Keratinocyte (primary cell): ENCODE results near the gene SLC41A3. TPM values are rescaled to one million over a fixed set of nuclear protein-coding genes. Genes with fewer than 3 reads are reported as not detected.

Source experiments
- DNase-seq: peaks from one replicate; pipeline ENCODE4 v3.0.0-alpha.2; 2011; ENCODE audit warnings: low read depth, missing footprints, low spot score
- FAIRE-seq: peaks from 2 replicates; lab custom pipeline; 2011; peaks lifted over from hg19 to GRCh38; lab: Jason Lieb, UNC
- H2AFZ ChIP-seq: 2 replicates; pipeline ENCODE4 v1.6.0; 2012; ENCODE audit warnings: low read length, control low read depth, inconsistent platforms; ENCODE audit not compliant: control insufficient read depth
- H3K27ac ChIP-seq: 2 replicates; pipeline ENCODE4 v1.5.1; 2011; ENCODE audit warnings: low read length; ENCODE audit not compliant: control insufficient read depth, insufficient read depth
- H3K27me3 ChIP-seq: 3 replicates; pipeline ENCODE4 v1.6.0; 2011; ENCODE audit warnings: low read length; ENCODE audit not compliant: control insufficient read depth, insufficient read depth; ENCODE audit errors: extremely low read depth
- H3K36me3 ChIP-seq, 2 experiments: 2 replicates in 1 of 2; 3 replicates in 1 of 2; pipeline ENCODE4 v1.5.1; 2011; ENCODE audit warnings: low read length in 2 of 2, mild to moderate bottlenecking in 1 of 2; ENCODE audit not compliant: control insufficient read depth in 2 of 2, insufficient read depth in 2 of 2; ENCODE audit errors: extremely low read depth in 1 of 2
- H3K4me1 ChIP-seq: 3 replicates; pipeline ENCODE4 v1.5.1; 2011; ENCODE audit warnings: low read length; ENCODE audit not compliant: control insufficient read depth, insufficient read depth; ENCODE audit errors: extremely low read depth
- H3K4me2 ChIP-seq: 3 replicates; pipeline ENCODE4 v1.6.0; 2011; ENCODE audit warnings: low read depth, low read length; ENCODE audit not compliant: control insufficient read depth, insufficient read depth; ENCODE audit errors: extremely low read depth
- H3K4me3 ChIP-seq, 3 experiments: fragments of 200-600 bp in 1 of 3; sonication (generic) in 1 of 3; 2 replicates in 2 of 3; 3 replicates in 1 of 3; pipeline ENCODE4 v1.5.1; 2011 to 2016; ENCODE audit warnings: low read length in 3 of 3, mild to moderate bottlenecking in 3 of 3, control low read depth in 2 of 3, inconsistent platforms in 1 of 3, low read depth in 1 of 3, mixed read lengths in 1 of 3, mixed run types in 1 of 3, moderate library complexity in 1 of 3; ENCODE audit not compliant: control insufficient read depth in 2 of 3, insufficient read depth in 2 of 3; ENCODE audit errors: extremely low read depth in 1 of 3
- H3K79me2 ChIP-seq: 2 replicates; pipeline ENCODE4 v1.6.0; 2012; ENCODE audit warnings: low read length; ENCODE audit not compliant: control insufficient read depth, insufficient read depth
- H3K9ac ChIP-seq: 3 replicates; pipeline ENCODE4 v1.6.0; 2011; ENCODE audit warnings: low read length; ENCODE audit not compliant: control insufficient read depth, insufficient read depth; ENCODE audit errors: extremely low read depth
- H3K9me1 ChIP-seq: 3 replicates; pipeline ENCODE4 v1.6.0; 2011; ENCODE audit warnings: low read length; ENCODE audit not compliant: control insufficient read depth, insufficient read depth; ENCODE audit errors: extremely low read depth
- H3K9me3 ChIP-seq: 2 replicates; pipeline ENCODE4 v1.5.1; 2012; ENCODE audit warnings: low read depth, low read length; ENCODE audit not compliant: control insufficient read depth
- H4K20me1 ChIP-seq: 3 replicates; pipeline ENCODE4 v1.6.0; 2011; ENCODE audit warnings: low read length; ENCODE audit not compliant: control insufficient read depth, insufficient read depth; ENCODE audit errors: extremely low read depth
- EZH2 ChIP-seq: IDR thresholded peaks from one replicate; pipeline ENCODE4 v1.6.1; 2012; ENCODE audit warnings: inconsistent platforms, mild to moderate bottlenecking, low read length, moderate library complexity
- dilution Hi-C: fragments of 300-500 bp; cut with MboI; formaldehyde crosslinking; loops from one replicate; pipeline ENCODE4 v1.7.0; 2020; ENCODE audit warnings: low sequenced_read_pairs; ENCODE audit not compliant: extremely low pct_ligation_motif_present
- polyA plus RNA-seq, 5 experiments: library from polyadenylated mRNA; depleted of rRNA in 3 of 5; stranded (reverse) in 3 of 5; stranded (forward) in 1 of 5; unstranded in 1 of 5; fragments of >200 nt; gene quantifications; 1 replicate in 1 of 5; 2 replicates in 3 of 5; 3 replicates in 1 of 5; pipeline versions ENCODE4 v1.2.1 to v1.2.3, GENCODE V29; 2011 to 2012; ENCODE audit warnings: missing spikeins in 2 of 5, low read depth in 1 of 5, low replicate concordance in 1 of 5
- TF ChIP-seq, protein P1 (sequence below), 3 experiments: IDR thresholded peaks in 1 of 3; conservative IDR thresholded peaks in 1 of 3; optimal IDR thresholded peaks in 1 of 3; 2 replicates in 2 of 3; 3 replicates in 1 of 3; pipeline versions ENCODE3 to v1.5.1; 2011; ENCODE audit warnings: low read length in 3 of 3, mild to moderate bottlenecking in 3 of 3, moderate library complexity in 2 of 3, control low read depth in 1 of 3, inconsistent platforms in 1 of 3; ENCODE audit not compliant: insufficient read depth in 2 of 3; ENCODE audit errors: extremely low read depth in 1 of 3

The SLC41A3 gene
- polyA plus RNA-seq, 1 donor (not counting 4 experiments of a cell fraction or from before 2014, with no cell fraction given), result 30.2 TPM

GRCh38 chr3:126124896-126125295, 41.0 kb upstream of the SLC41A3 start:
- Histone ChIP-seq H3K27ac (no peak overlapping the region), H3K36me3 (no peaks in the 10 kb centered on the region), H3K79me2 (no peaks in the 10 kb centered on the region), H4K20me1 (no peaks in the 10 kb centered on the region), H3K27me3 (peaks cover 12% of the 10 kb centered on the region), H3K4me3 (no peak overlapping the region), H2AFZ (no peak overlapping the region), H3K9ac (no peak overlapping the region), H3K4me2 (no peak overlapping the region), H3K4me1 (no peaks in the 10 kb centered on the region), H3K9me1 (no peaks in the 10 kb centered on the region), H3K9me3 (no peaks in the 10 kb centered on the region)
- FAIRE-seq, result no peak
- dilution Hi-C loops, result no loop called here
- TF ChIP-seq, protein P1, sequence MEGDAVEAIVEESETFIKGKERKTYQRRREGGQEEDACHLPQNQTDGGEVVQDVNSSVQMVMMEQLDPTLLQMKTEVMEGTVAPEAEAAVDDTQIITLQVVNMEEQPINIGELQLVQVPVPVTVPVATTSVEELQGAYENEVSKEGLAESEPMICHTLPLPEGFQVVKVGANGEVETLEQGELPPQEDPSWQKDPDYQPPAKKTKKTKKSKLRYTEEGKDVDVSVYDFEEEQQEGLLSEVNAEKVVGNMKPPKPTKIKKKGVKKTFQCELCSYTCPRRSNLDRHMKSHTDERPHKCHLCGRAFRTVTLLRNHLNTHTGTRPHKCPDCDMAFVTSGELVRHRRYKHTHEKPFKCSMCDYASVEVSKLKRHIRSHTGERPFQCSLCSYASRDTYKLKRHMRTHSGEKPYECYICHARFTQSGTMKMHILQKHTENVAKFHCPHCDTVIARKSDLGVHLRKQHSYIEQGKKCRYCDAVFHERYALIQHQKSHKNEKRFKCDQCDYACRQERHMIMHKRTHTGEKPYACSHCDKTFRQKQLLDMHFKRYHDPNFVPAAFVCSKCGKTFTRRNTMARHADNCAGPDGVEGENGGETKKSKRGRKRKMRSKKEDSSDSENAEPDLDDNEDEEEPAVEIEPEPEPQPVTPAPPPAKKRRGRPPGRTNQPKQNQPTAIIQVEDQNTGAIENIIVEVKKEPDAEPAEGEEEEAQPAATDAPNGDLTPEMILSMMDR (optimal IDR thresholded peaks at IDR 0.05 in 1 of 3, IDR thresholded peaks at IDR 0.05 in 1 of 3, conservative IDR thresholded peaks at IDR 0.05 in 1 of 3; ENCODE audit: extremely low read depth in 1 of 3, insufficient read depth in 2 of 3, low read length in 3 of 3), result no peak
- no peak for TF ChIP-seq EZH2
- DNase-seq, result no peak

GRCh38 chr3:126124148-126124868, 40.4 kb upstream of the SLC41A3 start:
- no peak for FAIRE-seq
- no peaks in the 10 kb centered on the region for H3K36me3 ChIP-seq
- TF ChIP-seq, protein P1 (optimal IDR thresholded peaks at IDR 0.05 in 1 of 3, IDR thresholded peaks at IDR 0.05 in 1 of 3, conservative IDR thresholded peaks at IDR 0.05 in 1 of 3; ENCODE audit: extremely low read depth in 1 of 3, insufficient read depth in 2 of 3, low read length in 3 of 3), result no peak
- TF ChIP-seq EZH2, result no peak
- no peak overlapping the region for H3K27ac ChIP-seq
- no peak for DNase-seq
- peaks cover 9% of the 10 kb centered on the region for H3K27me3 ChIP-seq
- H3K9ac ChIP-seq, result no peak overlapping the region
- H3K9me3 ChIP-seq, result no peaks in the 10 kb centered on the region
- H3K4me1 ChIP-seq, result no peaks in the 10 kb centered on the region
- H3K9me1 ChIP-seq, result no peaks in the 10 kb centered on the region
- no peak overlapping the region for H3K4me3 ChIP-seq
- no peaks in the 10 kb centered on the region for H4K20me1 ChIP-seq
- H3K79me2 ChIP-seq, result no peaks in the 10 kb centered on the region
- no peak overlapping the region for H3K4me2 ChIP-seq
- dilution Hi-C loops, result no loop called here
- no peak overlapping the region for H2AFZ ChIP-seq
